Smooth muscle cell (in vitro differentiated cells): ENCODE results near the gene LRRC32. TPM values are rescaled to one million over a fixed set of nuclear protein-coding genes. Genes with fewer than 3 reads are reported as not detected.
A peak's percentile ranks its signal among the peaks of the same experiment; 100 is the strongest.

Experiments used
- DNase-seq: peaks from one replicate; lab custom pipeline; 2025; ENCODE audit not compliant: unreplicated experiment; lab: John Stamatoyannopoulos, UW
- H2AFZ ChIP-seq: fragments of 200-600 bp; sonication (generic); 2 replicates; pipeline ENCODE4 v1.6.0; 2016; ENCODE audit warnings: antibody characterized with exemption, low read depth, mild to moderate bottlenecking
- H3F3A ChIP-seq: fragments of 200-600 bp; sonication (generic); 2 replicates; pipeline ENCODE4 v1.6.0; 2017; ENCODE audit warnings: antibody characterized with exemption, low read depth
- H3K27ac ChIP-seq: fragments of 200-600 bp; sonication (generic); 2 replicates; pipeline ENCODE4 v1.5.1; 2016; ENCODE audit warnings: low read depth, mild to moderate bottlenecking
- H3K27me3 ChIP-seq: fragments of 200-600 bp; sonication (generic); 2 replicates; pipeline ENCODE4 v1.6.1; 2016; ENCODE audit warnings: low read depth, mild to moderate bottlenecking
- H3K36me3 ChIP-seq: fragments of 200-600 bp; sonication (generic); 2 replicates; pipeline ENCODE4 v1.5.1; 2016; ENCODE audit warnings: low read depth
- H3K4me1 ChIP-seq: fragments of 200-600 bp; sonication (generic); 2 replicates; pipeline ENCODE4 v1.5.1; 2016; ENCODE audit warnings: low read depth
- H3K4me2 ChIP-seq: fragments of 200-600 bp; sonication (generic); 2 replicates; pipeline ENCODE4 v1.6.0; 2016; ENCODE audit warnings: mild to moderate bottlenecking
- H3K4me3 ChIP-seq: fragments of 200-600 bp; sonication (generic); 2 replicates; pipeline ENCODE4 v1.5.1; 2016; ENCODE audit warnings: mild to moderate bottlenecking
- H3K79me2 ChIP-seq: fragments of 200-600 bp; sonication (generic); 2 replicates; pipeline ENCODE4 v1.6.0; 2016; ENCODE audit warnings: low read depth, mild to moderate bottlenecking
- H3K9ac ChIP-seq: fragments of 200-600 bp; sonication (generic); 2 replicates; pipeline ENCODE4 v1.6.0; 2016; ENCODE audit warnings: low read depth
- H3K9me3 ChIP-seq: fragments of 200-600 bp; sonication (generic); replicated peaks from 2 replicates; pipeline ENCODE4 v1.5.1; 2016; ENCODE audit warnings: low read depth
- H4K20me1 ChIP-seq: fragments of 200-600 bp; sonication (generic); 2 replicates; pipeline ENCODE4 v1.6.0; 2016; ENCODE audit warnings: low read depth
- WGBS: methylation state at CpG from one replicate; pipeline ENCODE4 v1.1.7; 2016; ENCODE audit warnings: low lambda C conversion rate; 5-methylcytosine and 5-hydroxymethylcytosine counted together
- polyA plus RNA-seq: library from polyadenylated mRNA; unstranded; fragments of >200 nt; fragmentation: Nextera tagmentation; extraction: Ambion mirVana; gene quantifications from 2 replicates; pipeline ENCODE4 v1.2.1, GENCODE V29; 2016
- total RNA-seq: library from RNA; depleted of rRNA; stranded (reverse); fragments of >200 nt; gene quantifications from 2 replicates; pipeline ENCODE4 v1.2.3, GENCODE V29; 2014
- TF ChIP-seq, protein P1 (sequence below): fragments of 200-600 bp; sonication (generic); IDR thresholded peaks from 2 replicates; pipeline ENCODE4 v1.5.1; 2017; ENCODE audit warnings: borderline replicate concordance, mild to moderate bottlenecking, antibody characterized with exemption; ENCODE audit not compliant: insufficient read depth, poor library complexity, severe bottlenecking

LRRC32 gene
- total and polyA plus RNA-seq, 2 experiments from 2014 or later: 171 to 444 TPM

DNA sequence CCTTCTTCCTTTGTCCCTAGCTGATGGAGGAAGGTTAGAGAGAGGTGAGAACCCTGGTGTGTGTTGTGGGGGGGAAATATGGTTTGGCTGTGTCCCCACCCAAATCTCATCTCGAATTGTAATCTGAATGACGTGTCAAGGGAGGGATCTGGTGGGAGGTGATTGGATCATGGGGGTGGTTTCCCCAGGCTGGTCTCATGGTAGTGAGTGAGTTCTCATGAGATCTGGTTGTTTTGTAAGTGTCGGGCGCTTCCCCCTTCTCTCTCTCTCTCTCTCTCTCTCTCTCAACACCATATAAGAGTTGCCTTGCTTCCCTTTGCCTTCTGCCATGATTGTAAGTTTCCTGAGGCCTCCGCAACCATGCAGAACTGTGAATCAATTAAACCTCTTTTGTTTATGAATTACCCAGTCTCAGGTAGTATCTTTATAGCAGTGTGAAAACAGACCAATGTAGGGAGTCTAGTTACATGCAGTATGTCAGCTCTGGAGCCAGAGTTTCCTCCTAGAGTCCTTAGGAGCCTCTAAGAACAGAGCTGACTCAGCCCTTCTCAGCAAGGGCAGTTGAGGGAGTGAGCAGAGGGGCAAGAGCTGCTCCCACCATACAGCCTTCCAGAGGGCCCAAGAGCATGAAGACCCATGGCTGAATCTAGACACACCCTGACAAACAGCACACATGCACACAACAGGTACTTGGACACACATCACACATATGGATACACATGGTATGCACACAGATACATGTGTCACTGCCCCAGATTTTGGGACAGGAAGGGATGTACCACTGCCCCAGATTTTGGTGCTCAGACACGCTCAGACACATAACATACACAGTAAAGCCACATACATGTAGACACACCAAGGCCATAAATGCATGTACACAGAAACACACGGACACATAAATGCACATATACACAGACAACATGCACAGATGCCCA, 12.9 kb upstream of the LRRC32 start:
- Histone ChIP-seq H3F3A (no peaks in the 10 kb centered on the region), H4K20me1 (no peaks in the 10 kb centered on the region), H3K4me3 (no peak overlapping the region), H3K4me2 (no peak overlapping the region), H2AFZ (peak overlapping the region; percentile 45), H3K36me3 (no peaks in the 10 kb centered on the region), H3K27ac (no peak overlapping the region), H3K4me1 (no peaks in the 10 kb centered on the region), H3K9me3 (no peaks in the 10 kb centered on the region), H3K27me3 (no peaks in the 10 kb centered on the region), H3K9ac (no peak overlapping the region), H3K79me2 (no peaks in the 10 kb centered on the region)
- DNase-seq: no peak
- TF ChIP-seq, protein P1, sequence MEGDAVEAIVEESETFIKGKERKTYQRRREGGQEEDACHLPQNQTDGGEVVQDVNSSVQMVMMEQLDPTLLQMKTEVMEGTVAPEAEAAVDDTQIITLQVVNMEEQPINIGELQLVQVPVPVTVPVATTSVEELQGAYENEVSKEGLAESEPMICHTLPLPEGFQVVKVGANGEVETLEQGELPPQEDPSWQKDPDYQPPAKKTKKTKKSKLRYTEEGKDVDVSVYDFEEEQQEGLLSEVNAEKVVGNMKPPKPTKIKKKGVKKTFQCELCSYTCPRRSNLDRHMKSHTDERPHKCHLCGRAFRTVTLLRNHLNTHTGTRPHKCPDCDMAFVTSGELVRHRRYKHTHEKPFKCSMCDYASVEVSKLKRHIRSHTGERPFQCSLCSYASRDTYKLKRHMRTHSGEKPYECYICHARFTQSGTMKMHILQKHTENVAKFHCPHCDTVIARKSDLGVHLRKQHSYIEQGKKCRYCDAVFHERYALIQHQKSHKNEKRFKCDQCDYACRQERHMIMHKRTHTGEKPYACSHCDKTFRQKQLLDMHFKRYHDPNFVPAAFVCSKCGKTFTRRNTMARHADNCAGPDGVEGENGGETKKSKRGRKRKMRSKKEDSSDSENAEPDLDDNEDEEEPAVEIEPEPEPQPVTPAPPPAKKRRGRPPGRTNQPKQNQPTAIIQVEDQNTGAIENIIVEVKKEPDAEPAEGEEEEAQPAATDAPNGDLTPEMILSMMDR: no peak
- 92% methylated on average over 7 of the region's 7 CpGs for WGBS

DNA sequence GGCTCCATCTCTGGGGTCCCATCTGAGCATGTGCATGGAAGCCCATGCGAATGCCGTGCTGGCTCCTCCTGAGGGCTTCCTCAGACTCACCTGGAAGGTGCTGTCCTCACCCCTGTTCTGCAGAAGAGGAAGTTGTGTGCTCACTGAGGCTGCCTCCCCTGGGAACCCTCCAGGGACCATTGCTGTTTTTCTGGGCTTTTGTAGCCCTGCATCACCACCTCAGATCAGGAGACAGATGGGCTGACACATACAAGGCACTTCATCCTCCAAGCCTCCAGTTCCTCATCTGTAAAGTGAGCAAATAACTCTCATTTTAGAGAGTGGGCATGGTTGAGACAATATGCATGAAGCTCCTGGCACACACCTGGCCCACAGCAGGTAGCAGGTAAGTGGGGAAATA, 12.1 kb upstream of the LRRC32 start:
- Histone ChIP-seq H3K9me3 (no peaks in the 10 kb centered on the region), H3F3A (no peaks in the 10 kb centered on the region), H3K4me1 (no peaks in the 10 kb centered on the region), H3K4me3 (no peak overlapping the region), H3K9ac (no peak overlapping the region), H2AFZ (no peak overlapping the region), H4K20me1 (no peaks in the 10 kb centered on the region), H3K36me3 (no peaks in the 10 kb centered on the region), H3K79me2 (no peaks in the 10 kb centered on the region), H3K27ac (no peak overlapping the region), H3K4me2 (no peak overlapping the region), H3K27me3 (no peaks in the 10 kb centered on the region)
- 100% methylated on average over 2 of the region's 2 CpGs for WGBS
- TF ChIP-seq, protein P1: no peak
- no peak for DNase-seq

DNA sequence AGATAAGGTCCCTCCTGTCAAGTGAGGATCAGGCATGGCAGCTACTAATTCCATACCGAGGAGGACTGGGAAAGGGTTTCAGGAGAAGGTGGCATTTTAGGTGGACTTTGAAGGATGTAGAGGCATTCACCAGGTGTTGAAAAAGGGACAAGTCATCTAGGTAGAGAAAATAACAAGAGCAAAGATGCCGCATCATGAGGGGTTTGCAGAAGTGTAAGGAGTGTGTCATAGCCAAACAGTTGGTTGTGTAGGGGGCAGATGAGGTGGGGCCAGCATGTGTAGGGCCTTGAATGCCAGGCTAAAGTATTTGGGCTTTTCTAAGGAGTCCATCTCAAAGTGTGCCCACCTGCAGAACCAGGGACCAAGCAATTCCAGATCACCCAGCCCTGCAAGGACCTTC, 11.6 kb upstream of the LRRC32 start:
- TF ChIP-seq, protein P1: no peak
- WGBS: 99% methylated on average over 2 of the region's 2 CpGs
- no peaks in the 10 kb centered on the region for H3K36me3 ChIP-seq

More for the DNA sequence above, 11.6 kb upstream of the LRRC32 start:
- no peak overlapping the region for H3K9ac ChIP-seq
- H3K4me2 ChIP-seq: no peak overlapping the region
- H3K9me3 ChIP-seq: no peaks in the 10 kb centered on the region
- DNase-seq: no peak
- no peaks in the 10 kb centered on the region for H3K79me2 ChIP-seq
- no peak overlapping the region for H2AFZ ChIP-seq
- H3F3A ChIP-seq: peaks cover 2% of the 10 kb centered on the region
- H3K27ac ChIP-seq: no peak overlapping the region
- no peak overlapping the region for H3K4me3 ChIP-seq
- no peaks in the 10 kb centered on the region for H4K20me1 ChIP-seq
- H3K27me3 ChIP-seq: no peaks in the 10 kb centered on the region
- H3K4me1 ChIP-seq: no peaks in the 10 kb centered on the region
